GM21825 (cell line): ENCODE measurements around the gene MAPK1.
"Not testable (repeated sequence)": the region's sequence is repeated elsewhere in the genome, so short reads cannot be mapped to it uniquely, and the experiment has no call there.

Experiments used
- ATAC-seq: cut with Tn5 transposase; IDR thresholded peaks from one replicate; pipeline ENCODE4 v1.9.1; 2021; ENCODE audit warnings: mild to moderate bottlenecking, moderate library complexity; ENCODE audit not compliant: unreplicated experiment

MAPK1 gene

DNA sequence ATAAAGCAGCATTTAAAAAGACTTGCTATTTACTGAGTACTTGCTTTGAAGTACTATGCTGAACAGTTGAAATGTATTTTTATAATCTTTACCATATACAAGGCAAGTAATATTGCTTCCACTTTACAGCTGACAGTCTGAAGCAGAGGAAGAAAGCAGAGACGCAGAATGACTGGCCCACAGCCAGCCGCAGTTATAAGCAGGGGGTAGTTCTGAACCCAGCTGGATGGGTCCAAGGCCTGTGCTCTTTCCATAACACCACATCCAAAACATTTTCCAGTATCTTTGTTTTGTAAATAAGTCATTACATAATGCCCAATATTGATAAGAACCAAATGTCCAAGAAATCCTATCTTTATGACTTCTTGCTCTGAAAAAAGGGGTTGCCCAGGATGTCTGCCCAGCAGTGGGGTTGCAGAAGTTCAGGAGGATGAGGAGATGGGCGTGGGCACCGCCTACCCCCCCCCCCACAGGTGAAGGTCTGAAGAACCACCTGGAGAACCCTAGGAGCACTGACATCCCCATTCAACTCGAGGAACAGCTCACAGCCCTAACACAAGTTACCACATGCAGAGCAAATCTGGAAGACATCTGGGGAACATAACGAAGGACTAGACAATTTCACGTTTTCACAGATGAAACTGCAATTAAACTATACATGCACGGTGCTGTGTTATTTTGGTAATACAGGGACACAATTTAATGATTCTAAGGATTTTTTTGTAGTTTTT, 107.6 kb downstream of the MAPK1 start:
- no peak for ATAC-seq

DNA sequence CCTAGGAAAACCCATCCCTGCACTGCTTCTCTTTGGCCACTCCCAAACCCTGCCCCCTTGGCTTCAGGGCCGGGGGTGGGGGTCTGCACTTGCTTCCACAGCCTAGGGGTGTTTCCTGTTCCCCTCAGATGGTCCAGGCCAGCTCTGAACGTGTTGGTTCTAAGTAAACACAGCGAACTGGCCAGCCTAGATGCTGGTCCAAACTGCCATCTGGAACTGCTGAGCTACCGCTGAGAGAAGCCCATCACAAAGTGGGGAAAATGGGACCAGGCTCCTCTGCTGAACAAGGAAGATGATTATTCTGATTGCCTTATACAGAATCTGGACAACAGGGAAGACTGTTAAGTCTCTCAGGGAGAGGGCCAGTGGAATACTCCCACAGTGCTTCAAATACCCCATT, 108.4 kb downstream of the MAPK1 start:
- no peak for ATAC-seq

DNA sequence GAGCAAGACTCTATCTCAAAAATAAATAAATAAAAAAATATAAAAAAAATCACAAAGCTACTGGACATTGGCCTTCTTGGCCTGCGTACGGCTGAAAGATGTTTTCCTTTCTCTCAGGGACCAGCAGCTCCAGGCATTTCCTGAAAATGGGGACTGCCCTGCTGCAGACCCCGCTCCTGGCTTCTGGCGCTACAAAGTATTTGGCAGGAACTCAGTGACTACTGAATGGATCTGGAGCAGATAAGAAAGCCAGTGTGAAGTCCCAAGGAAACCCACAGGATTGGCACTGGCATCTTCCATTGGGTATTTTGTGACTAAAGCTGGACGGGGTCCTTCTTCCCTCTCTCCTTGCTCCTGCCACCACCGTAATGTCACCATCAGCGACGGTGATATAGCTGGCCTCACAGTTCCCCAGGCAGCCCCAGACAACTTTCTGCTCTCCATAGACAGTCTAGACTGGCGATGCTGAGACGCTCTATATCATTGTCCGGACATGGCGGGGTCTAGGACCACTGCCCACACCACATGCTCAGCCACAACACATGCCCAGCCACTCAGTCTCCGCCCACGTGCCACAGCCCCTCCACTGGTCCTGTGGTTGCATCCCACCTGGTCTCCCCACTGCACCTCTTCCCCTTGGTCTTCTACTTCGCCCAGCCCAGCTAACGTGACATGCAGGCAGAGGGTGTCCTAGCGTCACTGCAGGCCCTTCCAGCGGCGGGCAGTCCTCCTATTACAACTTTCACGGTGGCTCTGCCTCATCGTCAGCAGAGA, 109.2 kb downstream of the MAPK1 start:
- no peak for ATAC-seq

DNA sequence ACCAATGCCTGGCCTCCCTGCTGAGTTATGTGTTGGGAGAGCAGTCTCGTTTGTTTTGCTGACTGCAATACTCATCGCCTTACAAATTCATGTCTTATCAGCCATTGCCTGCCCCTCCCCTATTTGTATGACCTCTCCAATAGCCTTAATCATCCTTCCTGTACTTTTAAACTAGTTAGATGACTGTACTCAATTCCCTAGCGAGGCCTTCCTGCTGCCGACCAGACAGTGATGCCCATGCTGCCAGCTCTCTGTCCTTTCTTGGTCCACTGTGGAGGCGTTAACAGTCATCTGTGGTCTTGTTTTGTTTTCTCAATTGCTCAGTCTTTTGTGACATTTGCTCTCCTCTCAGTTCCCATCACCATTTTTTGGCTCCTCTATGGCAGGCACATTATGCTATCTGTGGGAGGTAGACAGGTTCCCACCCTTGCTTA, 111.6 kb downstream of the MAPK1 start:
- no peak for ATAC-seq

DNA sequence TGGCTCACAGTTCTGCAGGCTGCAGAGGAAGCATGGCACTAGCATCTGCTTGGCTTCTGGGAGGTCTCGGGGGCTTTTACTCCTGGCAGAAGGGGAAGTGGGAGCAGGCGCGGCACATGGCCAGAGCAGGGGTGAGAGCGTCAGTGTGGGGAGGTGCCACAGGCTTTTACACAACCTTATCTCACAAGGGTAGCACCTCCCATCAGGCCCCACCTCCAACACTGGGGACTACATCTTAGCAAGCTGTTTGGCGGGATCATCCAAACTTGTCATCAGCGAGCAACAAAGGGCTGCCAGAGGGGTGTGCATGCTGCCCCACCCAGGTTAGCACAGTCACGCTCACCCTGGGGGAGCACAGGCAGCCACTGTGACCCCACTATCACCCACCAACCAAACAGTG, 112.9 kb downstream of the MAPK1 start:
- ATAC-seq = no peak

DNA sequence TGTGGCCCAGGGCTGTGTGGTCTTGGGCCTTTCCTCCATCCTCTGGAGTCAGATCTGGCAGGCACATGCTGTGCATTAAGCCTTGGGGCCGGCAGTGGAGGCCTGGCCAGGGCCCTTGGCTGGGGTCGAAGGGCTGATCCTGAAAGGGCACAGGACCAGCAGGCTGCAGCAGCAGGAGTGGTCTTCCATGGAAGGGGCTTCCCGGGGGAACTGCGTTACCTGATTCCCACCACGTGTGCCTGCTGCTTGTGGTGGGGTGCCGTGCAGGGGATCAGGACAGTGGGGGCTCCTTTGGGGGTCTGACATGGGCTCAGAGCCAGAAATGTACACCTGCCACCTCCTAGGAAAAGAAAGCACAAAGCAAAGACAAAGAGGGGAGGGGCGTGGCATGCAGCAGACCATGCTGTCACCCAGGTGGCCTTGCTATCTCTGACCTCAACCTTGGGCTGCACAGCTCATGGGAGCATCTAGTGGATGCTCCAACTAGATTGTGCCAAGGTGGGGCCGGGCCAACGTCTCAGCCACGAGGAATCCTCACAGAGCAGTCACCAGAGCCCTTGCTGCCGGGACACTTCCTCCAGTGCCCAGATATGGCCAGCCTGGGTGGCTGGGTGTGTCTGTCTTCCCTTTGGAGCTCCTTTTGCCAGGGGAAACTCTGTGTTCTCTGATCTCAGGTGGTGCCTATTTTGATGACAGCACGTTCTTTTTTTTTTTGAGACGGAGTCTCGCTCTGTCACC, 113.9 kb downstream of the MAPK1 start:
- no peak for ATAC-seq

DNA sequence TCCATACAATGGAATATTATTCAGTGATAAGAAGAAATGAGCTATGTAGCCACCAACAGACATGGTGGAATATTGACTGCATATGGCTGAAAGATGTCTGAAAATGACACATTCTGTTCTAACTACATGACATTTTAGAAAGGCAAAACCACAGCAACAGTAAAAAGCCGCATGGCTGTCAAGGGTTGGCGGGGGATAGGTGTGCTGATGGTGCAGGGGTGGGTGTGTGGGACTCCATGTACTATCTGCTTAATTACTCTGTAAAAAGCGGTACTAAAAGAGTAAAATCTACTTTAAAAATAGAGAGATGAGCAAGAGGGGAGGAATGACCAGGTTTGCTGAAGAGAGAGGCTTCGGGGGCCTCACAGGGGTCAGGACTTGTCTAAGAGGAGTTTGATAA, 115.2 kb downstream of the MAPK1 start:
- no peak for ATAC-seq

DNA sequence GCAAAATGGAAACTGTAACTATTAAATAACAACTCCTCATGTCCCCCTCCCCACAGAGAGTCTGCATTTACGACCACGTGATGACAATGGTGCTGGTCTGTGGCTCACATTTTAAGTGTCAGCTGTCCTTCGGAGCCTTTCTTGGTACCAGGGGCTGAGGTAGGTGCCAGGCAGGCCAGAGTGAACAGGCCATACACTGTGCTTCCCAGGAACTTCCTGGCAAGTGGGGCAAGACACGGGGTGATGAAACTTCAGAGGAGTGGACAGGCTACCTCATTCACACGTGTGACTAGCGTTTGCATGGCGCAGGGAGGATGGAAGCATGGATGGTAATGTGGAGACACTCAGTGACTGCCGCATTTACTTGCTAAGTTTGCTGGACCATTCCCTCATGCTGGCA, 121.5 kb downstream of the MAPK1 start:
- no peak for ATAC-seq

DNA sequence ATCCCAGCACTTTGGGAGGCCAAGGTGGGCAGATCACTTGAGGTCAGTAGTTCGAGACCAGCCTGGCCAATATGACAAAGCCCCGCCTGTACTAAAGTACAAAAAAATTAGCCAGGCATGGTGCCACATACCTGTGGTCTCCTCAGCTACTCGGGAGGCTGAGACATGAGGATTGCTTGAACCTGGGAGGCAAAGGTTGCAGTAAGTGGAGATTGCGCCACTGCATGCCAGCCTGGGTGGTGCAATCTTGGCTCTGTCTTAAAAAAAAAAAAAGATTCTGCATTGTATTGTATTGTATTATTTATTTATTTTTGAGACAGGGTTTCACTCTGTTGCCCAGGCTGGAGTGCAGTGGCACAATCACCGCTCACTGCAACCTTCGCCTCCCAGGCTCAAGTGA, 122.5 kb downstream of the MAPK1 start:
- not testable (repeated sequence) for ATAC-seq

DNA sequence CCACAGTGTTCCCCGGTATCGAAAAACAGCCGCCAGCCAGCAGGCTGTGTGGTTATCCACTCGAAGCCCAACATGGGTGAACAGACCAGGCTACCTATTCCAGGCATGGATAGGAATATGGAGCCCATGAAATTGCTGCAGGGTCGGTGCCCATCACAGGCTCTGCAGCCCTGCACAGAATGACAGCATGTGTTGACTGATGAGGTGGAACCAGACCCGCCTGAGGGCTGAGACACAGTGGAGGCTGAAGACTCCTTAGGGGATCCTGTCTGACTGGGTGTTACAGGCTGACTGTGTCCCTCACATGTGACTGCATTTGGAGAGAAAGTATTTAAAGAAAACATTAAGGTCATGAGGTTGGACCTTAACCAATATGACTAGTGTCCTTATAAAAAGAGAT, 125.7 kb downstream of the MAPK1 start:
- ATAC-seq = no peak

DNA sequence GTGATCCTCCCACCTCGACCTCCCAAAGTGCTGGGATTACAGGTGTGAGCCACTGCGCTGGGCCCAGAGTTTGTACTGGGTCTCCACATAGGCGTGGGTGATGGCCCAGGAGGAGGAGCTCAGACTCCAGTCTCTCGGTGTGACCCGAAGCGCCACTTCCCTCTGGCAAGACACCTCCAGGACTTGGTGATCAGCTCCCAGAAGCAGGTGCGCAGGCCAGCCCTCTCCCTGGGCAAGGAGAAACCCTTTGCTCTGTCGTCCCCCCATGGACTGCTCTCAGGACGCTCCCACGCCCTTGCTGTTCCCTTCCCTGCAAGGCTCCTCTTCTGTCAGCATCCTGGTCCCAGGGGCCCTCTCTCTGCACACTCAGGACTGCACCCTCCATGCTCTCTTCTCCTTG, 126.4 kb downstream of the MAPK1 start:
- no peak for ATAC-seq

DNA sequence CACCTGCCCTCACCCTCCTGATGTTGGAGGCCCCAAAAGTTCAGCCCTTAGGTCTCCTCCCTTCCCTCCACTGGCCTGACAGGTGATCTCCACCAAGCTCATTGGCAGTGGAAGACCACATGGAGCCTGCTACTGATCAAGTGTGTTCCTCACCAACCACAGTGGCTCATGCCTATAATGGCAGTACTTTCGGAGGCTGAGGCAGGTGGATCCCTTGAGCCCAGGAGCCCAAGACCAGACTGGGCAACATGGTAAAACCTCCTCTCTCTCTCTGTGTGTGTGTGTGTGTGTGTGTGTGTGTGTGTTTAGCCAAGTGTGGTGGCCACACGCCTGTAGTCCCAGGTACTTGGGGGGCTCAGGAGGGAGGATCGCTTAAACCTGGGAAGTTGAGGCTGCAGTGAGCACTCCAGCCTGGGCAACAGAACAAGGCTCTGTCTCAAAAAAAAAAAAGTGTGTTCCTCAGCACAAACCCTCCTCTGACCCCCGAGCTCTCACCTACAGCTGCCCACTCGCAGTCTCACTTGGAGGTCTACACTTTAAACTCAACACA, 127.5 kb downstream of the MAPK1 start:
- ATAC-seq = no peak

DNA sequence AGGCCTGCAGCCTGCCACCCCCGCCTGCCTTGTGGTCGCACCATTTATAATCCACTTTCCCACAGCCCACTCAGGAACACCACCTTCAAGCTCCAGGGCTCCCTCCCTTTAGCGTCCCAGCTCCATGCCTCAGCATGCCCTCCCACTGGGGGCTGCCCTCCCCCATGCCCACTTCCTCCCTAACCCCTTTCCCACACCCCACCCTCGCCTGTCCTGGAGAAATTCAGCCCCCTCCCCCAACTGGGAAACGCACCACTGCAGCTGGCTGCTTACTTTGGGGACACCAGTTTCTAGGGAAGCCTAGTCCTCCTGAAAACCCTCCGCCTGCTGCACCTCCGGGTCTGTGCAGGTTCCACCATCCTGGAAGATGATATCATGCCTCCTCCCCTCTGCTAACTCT, 128.5 kb downstream of the MAPK1 start:
- no peak for ATAC-seq

DNA sequence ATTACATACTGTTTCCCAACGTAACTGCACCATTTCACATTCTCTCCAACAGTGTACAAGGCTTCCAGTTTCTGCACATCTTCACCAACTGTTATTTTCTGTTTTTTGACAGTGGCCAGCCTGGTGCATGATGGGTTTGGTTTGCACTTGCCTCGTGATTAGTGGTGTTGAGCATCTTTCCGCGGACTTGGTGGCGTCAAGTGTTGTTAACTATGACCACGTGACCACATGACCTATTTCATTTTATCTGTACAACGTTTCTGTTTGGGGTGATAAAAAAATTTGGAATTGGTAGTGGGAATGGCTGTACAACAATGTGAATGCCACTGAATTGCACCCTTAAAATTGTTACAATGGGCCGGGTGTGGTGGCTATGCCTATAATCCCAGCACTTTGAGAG, 129.4 kb downstream of the MAPK1 start:
- ATAC-seq = no peak

DNA sequence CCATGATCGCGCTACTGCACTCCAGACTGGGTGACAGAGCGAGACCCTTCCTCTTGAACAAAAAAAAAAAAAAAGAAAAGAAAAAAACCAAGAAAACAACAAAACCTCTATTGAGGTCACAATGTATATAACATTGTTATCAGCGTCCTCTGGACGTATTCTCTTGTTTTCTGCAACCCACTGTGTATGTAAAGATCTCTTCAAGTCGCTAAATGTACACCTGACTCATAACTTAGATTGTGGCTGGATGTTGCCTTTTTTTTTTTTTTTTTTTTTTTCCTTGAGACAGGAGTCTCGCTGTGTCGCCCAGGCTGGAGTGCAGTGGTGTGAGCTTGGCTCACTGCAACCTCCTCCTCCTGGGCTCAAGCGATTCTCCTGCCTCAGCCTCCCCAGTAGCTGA, 130.5 kb downstream of the MAPK1 start:
- ATAC-seq = no peak

DNA sequence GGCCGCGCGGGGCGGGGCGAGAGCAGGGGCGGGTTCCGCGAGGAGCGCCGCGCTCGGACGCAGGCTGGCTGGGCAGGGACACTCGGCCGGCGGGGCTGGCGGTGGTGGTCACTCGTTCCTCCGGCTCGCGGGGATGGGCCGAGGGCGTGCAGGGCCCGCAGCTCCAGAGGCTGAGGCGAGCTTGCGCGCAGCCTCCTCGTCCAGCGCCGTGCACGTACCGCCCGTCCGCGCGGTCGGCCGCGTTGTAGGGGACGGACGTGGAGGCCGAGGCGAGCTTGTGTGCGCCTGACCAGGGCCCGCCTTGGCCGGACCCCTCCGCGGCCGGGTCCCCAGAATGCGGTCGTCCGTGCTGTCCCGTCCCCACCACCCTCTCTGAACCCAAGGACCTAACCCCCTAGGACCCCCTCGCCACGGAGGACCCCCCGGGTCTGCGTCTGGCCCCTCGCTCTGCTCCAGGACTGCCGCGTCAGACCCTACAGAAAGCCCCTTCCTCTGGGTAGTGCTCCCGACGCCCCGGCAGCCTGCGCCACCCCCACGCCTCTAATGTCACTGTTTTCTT, 131.3 kb downstream of the MAPK1 start:
- no peak for ATAC-seq

DNA sequence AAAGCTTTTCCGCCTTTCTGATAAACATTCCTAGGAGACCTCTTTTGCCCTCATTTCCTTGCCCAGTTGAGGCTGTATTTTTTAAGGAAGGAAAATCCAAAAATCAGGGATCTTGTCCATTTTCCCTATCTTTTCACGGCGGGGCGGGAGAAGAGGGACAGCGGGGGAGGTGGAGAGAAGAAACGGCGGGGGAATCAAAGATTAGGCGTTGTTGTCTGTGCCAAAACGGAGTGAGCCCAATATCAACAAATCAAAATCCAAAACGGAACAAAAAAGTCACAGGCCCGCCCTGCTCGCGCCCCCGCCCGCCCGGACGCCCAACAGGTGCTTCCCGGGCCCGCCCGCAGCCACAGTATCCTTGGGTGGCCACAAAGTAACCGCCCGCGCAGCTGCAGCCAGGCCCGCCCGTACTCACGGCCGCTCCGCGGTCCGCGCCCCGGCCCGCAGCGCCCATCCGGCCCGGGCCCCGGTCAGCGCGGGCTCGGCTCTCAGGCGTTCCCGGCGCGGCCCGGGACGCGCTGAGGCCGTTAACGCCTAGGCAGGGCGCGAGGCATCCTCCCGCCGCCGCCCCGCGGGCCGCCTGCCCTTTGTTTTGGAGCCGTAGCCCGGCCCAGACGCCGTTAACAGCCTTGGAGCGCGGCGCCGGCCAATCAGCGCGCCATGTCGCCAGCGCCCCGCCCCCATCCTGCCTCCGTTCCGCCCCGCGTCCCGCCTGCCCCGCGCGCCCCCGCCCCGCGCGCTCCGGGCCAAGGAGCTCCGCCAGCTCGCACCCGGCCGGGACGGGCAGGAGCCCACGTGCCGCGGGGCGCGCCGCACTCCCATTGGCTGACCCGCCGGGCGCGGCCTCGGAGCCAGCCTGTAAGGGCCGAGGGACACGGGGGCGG, 132.0 kb downstream of the MAPK1 start, which contains the start of gene YPEL1:
Gene YPEL1 (minus strand): TSS at position 595 of the 884 bp plus-strand sequence. CDS start 25,050 bp downstream, outside the sequence.
- peak; percentile 80 for ATAC-seq

DNA sequence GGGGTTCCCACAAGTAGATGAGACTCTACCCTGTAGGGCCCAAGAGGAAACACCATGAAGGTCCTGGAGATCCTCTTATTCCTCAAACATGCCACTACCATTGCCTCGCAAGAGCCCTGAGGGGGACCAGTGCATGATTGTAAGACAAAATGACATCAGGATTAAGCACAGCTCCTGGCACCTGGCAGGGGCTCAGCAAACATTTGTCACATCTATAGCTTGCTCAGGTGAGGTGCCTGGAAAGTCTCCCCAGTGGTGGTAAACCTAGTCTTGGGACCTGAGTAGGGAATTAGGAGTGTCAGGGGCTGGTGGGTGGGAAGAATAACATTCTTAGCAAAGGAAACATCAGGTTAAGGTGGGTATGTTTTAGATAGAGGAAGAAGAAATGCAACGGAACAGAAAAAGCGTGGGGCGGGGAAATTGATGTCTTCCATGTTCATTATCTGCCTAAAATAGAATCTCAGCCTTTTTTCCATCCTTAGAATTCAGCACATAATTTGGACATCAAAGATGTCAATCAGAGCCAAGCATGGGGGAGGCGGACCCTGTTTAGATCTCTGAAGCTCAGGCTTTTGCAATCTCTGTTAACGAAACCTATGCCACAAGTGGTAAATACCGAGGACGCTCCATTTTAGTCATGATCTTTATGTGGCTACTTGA, 132.8 kb downstream of the MAPK1 start:
- no peak for ATAC-seq

DNA sequence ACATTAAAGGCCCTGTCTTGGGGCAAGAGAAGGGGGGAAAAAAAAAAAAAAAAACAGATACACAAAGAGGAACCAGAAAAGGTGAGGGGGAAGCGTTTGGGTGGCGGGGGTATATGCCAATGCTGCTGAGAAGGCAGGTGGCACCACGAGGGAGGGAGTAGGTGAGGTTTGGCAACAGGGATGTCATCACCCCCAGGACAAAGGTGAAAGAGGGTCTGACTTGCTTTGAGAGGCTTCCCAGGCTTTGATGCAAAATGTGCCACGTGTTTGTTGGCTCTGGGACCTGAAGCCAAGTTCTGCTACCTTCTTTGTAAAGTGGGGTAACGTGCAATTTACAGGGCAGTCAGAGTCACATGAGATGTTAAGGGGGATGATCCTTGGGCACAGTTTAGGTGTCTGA, 135.9 kb downstream of the MAPK1 start:
- ATAC-seq = no peak
